Measurements from ENCODE around the gene TOR1A. TPM values are rescaled to one million over a fixed set of nuclear protein-coding genes. Genes with fewer than 3 reads are reported as not detected.

TOR1A gene
- polyA plus RNA-seq, 2 of the 4 experiments (the other 2 are of a cell fraction) = 54.0 to 74.9 TPM

GRCh38 chr9:129774791-129775447, 49.0 kb downstream of the TOR1A start:
- Histone ChIP-seq H3K9me3 (no peaks in the 10 kb centered on the region), H3K27ac (peak overlapping the region; percentile 79 to 89), H3K4me2 (peak overlapping the region; percentile 18; the same call in 1 of the 3 replicates), H3K4me3 (no peak overlapping the region), H3K4me1 (peaks cover 61% of the 10 kb centered on the region)
- no peak for DNase-seq (ENCODE audit: low read depth in 1 of 2, low spot score in 1 of 2)
- ChIA-PET CTCF (interaction anchor here (1.2 to 26.1 kb wide), 9 partner anchors 9 to 636 kb away, joined by 3 to 1179 read pairs (median 7); partner anchors contain the start of gene PTGES), POLR2A (interaction anchor here (3.5 kb wide), 1 partner anchor 37 kb away, joined by 22 read pairs; no protein-coding TSS in a partner anchor)
- ATAC-seq = no peak
- FAIRE-seq = no peak
- no peak for TF ChIP-seq RNF2 (IDR thresholded peaks at IDR 0.05; ENCODE audit: borderline replicate concordance, low read depth)
- no peak for TF ChIP-seq RAD21 (conservative IDR thresholded peaks at IDR 0.05 in 1 of 2, IDR thresholded peaks at IDR 0.05 in 1 of 2)
- TF ChIP-seq MAX (IDR thresholded peaks at IDR 0.05) = 0 out of 2 replicates have a peak, but pooled peaks have one; percentile 34
- TF ChIP-seq ESRRA (IDR thresholded peaks at IDR 0.05; ENCODE audit: borderline replicate concordance, low read length) = no peak
- TF ChIP-seq JUN (IDR thresholded peaks at IDR 0.05) = no peak
- no peak for TF ChIP-seq POLR2A (IDR thresholded peaks at IDR 0.05; ENCODE audit: low read length)
- TF ChIP-seq NFE2L2 (conservative IDR thresholded peaks at IDR 0.05; ENCODE audit: low read length) = no peak
- 0 out of 2 replicates have a peak, but pooled peaks have one; percentile 23 for TF ChIP-seq HEYL (CRISPR knock-in tag; IDR thresholded peaks at IDR 0.05)
- no peak for TF ChIP-seq RCOR1 (IDR thresholded peaks at IDR 0.05; ENCODE audit: low read depth, low read length)
- no peak for TF ChIP-seq SMC3 (IDR thresholded peaks at IDR 0.05)
- no peak for TF ChIP-seq BCL3 (IDR thresholded peaks at IDR 0.05)
- TF ChIP-seq SREBF2 (IDR thresholded peaks at IDR 0.05) = no peak
- TF ChIP-seq REST (IDR thresholded peaks at IDR 0.05) = no peak
- TF ChIP-seq ATOH8 (CRISPR knock-in tag; IDR thresholded peaks at IDR 0.05; ENCODE audit: low read depth) = 0 out of 2 replicates have a peak, but pooled peaks have one; percentile 19
- 0 out of 2 replicates have a peak, but pooled peaks have one; percentile 27 for TF ChIP-seq HOXA7 (CRISPR knock-in tag; IDR thresholded peaks at IDR 0.05)
- no peak for TF ChIP-seq FOSL2 (IDR thresholded peaks at IDR 0.05)
- TF ChIP-seq FOSL2 (CRISPR knock-in tag; IDR thresholded peaks at IDR 0.05) = no peak
- peak; percentile 60; the same call in 1 of the 2 replicates for TF ChIP-seq EHF (CRISPR knock-in tag; IDR thresholded peaks at IDR 0.05)
- TF ChIP-seq FOSB (CRISPR knock-in tag; IDR thresholded peaks at IDR 0.05) = no peak
- no peak for TF ChIP-seq NR3C1 (IDR thresholded peaks at IDR 0.05)
- peak; percentile 18; the same call in 1 of the 2 replicates for TF ChIP-seq USF2 (IDR thresholded peaks at IDR 0.05)
- TF ChIP-seq ZC3H11A (IDR thresholded peaks at IDR 0.05) = no peak
- no peak for TF ChIP-seq POLR2AphosphoS2 (conservative IDR thresholded peaks at IDR 0.05; ENCODE audit: low read length)
- no peak for TF ChIP-seq KDM1A (IDR thresholded peaks at IDR 0.05; ENCODE audit: low read depth)
- TF ChIP-seq CBX8 (IDR thresholded peaks at IDR 0.05) = no peak
- no peak for TF ChIP-seq FOXS1 (CRISPR knock-in tag; IDR thresholded peaks at IDR 0.05)
- WGBS (ENCODE audit: missing lambda C conversion rate) = 81% methylated on average over 20 of the region's 20 CpGs

All from A549 (cell line).